CD4-positive, alpha-beta memory T cell (primary cell): Measurements from ENCODE around the gene SLC25A45. TPM values are rescaled to one million over a fixed set of nuclear protein-coding genes. Genes with fewer than 3 reads are reported as not detected.

Experiments used
- CTCF ChIA-PET: fragments of 350-600 bp; sonication (Branson Sonifier 250); formaldehyde crosslinking; loops from one replicate; lab custom pipeline; 2021; ENCODE audit warnings: inconsistent platforms; ENCODE audit not compliant: partially characterized antibody; lab: Charles Lee
- POLR2A ChIA-PET: fragments of 350-600 bp; sonication (Branson Sonifier 250); formaldehyde crosslinking; loops from one replicate; lab custom pipeline; 2021; ENCODE audit not compliant: partially characterized antibody; lab: Charles Lee
- DNase-seq, 5 donors: peaks; one replicate each; pipeline versions ENCODE4 v3.0.0 to v3.0.0-alpha.2; 2020 to 2022; ENCODE audit warnings: mixed read lengths in 1 of 5
- H3K27ac ChIP-seq: one replicate; pipeline ENCODE4 v1.7.0; 2013; ENCODE audit warnings: low read depth, low read length
- H3K27me3 ChIP-seq: 2 replicates; pipeline ENCODE4 v1.7.0; 2013; ENCODE audit warnings: mild to moderate bottlenecking, low read length, moderate library complexity; ENCODE audit not compliant: insufficient read depth
- H3K36me3 ChIP-seq: 2 replicates; pipeline ENCODE4 v1.7.0; 2013; ENCODE audit warnings: mild to moderate bottlenecking, low read length, moderate library complexity; ENCODE audit not compliant: insufficient read depth
- H3K4me1 ChIP-seq: 2 replicates; pipeline ENCODE4 v1.7.0; 2013; ENCODE audit warnings: mild to moderate bottlenecking, low read length, moderate library complexity; ENCODE audit not compliant: insufficient read depth
- H3K4me3 ChIP-seq, 2 donors: one replicate each; pipeline ENCODE4 v1.7.0; 2013; ENCODE audit warnings: low read length in 2 of 2, mild to moderate bottlenecking in 1 of 2
- H3K9me3 ChIP-seq, 2 donors: one replicate each; pipeline ENCODE4 v1.7.0; 2013; ENCODE audit warnings: low read length in 2 of 2, control low read depth in 1 of 2; ENCODE audit not compliant: control insufficient read depth in 1 of 2
- H3K27ac Mint-ChIP-seq, 7 donors: one replicate each; pipeline ENCODE4 v1.8.0; 2020 to 2021; ENCODE audit warnings: mixed read lengths in 7 of 7, mild to moderate bottlenecking in 6 of 7, inconsistent platforms in 3 of 7, moderate library complexity in 3 of 7
- H3K27me3 Mint-ChIP-seq, 2 donors: one replicate each; pipeline ENCODE4 v1.8.0; 2020 to 2021; ENCODE audit warnings: mixed read lengths in 2 of 2
- H3K36me3 Mint-ChIP-seq, 2 donors: one replicate each; pipeline ENCODE4 v1.8.0; 2020 to 2021; ENCODE audit warnings: mixed read lengths in 2 of 2, inconsistent platforms in 1 of 2, mild to moderate bottlenecking in 1 of 2
- H3K4me1 Mint-ChIP-seq, 4 donors: one replicate each; pipeline ENCODE4 v1.8.0; 2020 to 2021; ENCODE audit warnings: mixed read lengths in 4 of 4, mild to moderate bottlenecking in 1 of 4
- H3K4me3 Mint-ChIP-seq, 8 donors: one replicate each; pipeline ENCODE4 v1.8.0; 2020 to 2021; ENCODE audit warnings: mixed read lengths in 8 of 8, mild to moderate bottlenecking in 7 of 8, moderate library complexity in 6 of 8, inconsistent platforms in 3 of 8
- H3K9me3 Mint-ChIP-seq, 8 donors: one replicate each; pipeline ENCODE4 v1.8.0; 2020 to 2021; ENCODE audit warnings: mixed read lengths in 8 of 8, mild to moderate bottlenecking in 5 of 8, inconsistent platforms in 3 of 8, moderate library complexity in 1 of 8
- intact Hi-C: fragments of 100-400 bp; cut with micrococcal nuclease; formaldehyde crosslinking; loops from one replicate; pipeline ENCODE4 v1.15.1; 2023
- polyA plus RNA-seq, 2 donors: library from polyadenylated mRNA; unstranded; fragments of 300-500 nt; fragmentation: Illumina TruSeq; gene quantifications; one replicate each; pipeline ENCODE4 v1.2.3, GENCODE V29; 2021
- total RNA-seq, 2 experiments: library from RNA; stranded (reverse); gene quantifications; one replicate each; pipeline ENCODE4 v1.2.3, GENCODE V29; 2021

Gene SLC25A45
- total and polyA plus RNA-seq, 4 experiments from 2014 or later: 7.2 to 24.2 (median 16.0) TPM

GRCh38 chr11:65392899-65393298 is 10.5 kb upstream of the SLC25A45 start:
- Histone ChIP-seq H3K36me3 (peaks cover 31% of the 10 kb centered on the region), H3K4me3 (no peak overlapping the region), H3K27me3 (no peaks in the 10 kb centered on the region), H3K9me3 (no peaks in the 10 kb centered on the region), H3K27ac (no peak overlapping the region), H3K4me1 (peaks cover 37% of the 10 kb centered on the region)
- Mint-ChIP-seq H3K9me3 (no peaks in the 10 kb centered on the region), H3K27ac (peak overlapping the region in 4 of 7 donors; percentile 15 to 87 (median 52)), H3K36me3 (peaks cover 16 to 51% of the 10 kb centered on the region in 2 donors), H3K4me3 (no peak overlapping the region), H3K27me3 (no peaks in the 10 kb centered on the region), H3K4me1 (peaks cover 19 to 43% (median 24%) of the 10 kb centered on the region in 4 donors)
- intact Hi-C loops: no loop called here
- DNase-seq: no peak
- ChIA-PET POLR2A (interaction anchor here (2.4 to 25.9 kb wide), 3 partner anchors 27 to 132 kb away, joined by 5 to 654 read pairs (median 524); partner anchors contain the start of genes MALAT1, NEAT1 and SCYL1), CTCF (interaction anchor here (1.0 to 1.2 kb wide), 2 partner anchors 63 to 116 kb away, joined by 3 read pairs; no protein-coding TSS in a partner anchor)

GRCh38 chr11:65392186-65392829 is 9.9 kb upstream of the SLC25A45 start:
- Histone ChIP-seq H3K27ac (no peak overlapping the region), H3K9me3 (no peaks in the 10 kb centered on the region), H3K27me3 (no peaks in the 10 kb centered on the region), H3K36me3 (peaks cover 28% of the 10 kb centered on the region), H3K4me3 (no peak overlapping the region), H3K4me1 (peaks cover 43% of the 10 kb centered on the region)
- H3K4me3 Mint-ChIP-seq: no peak overlapping the region
- H3K27me3 Mint-ChIP-seq: no peaks in the 10 kb centered on the region
- intact Hi-C loops: no loop called here
- H3K4me1 Mint-ChIP-seq: peaks cover 17 to 49% (median 26%) of the 10 kb centered on the region in 4 donors
- POLR2A ChIA-PET: interaction anchor here (2.4 to 25.9 kb wide), 3 partner anchors 28 to 133 kb away, joined by 5 to 654 read pairs (median 524); partner anchors contain the start of genes MALAT1, NEAT1 and SCYL1
- H3K36me3 Mint-ChIP-seq: peaks cover 13 to 49% of the 10 kb centered on the region in 2 donors
- peak overlapping the region in 5 of 7 donors; percentile 15 to 87 (median 53) for H3K27ac Mint-ChIP-seq
- no peaks in the 10 kb centered on the region for H3K9me3 Mint-ChIP-seq
- DNase-seq: no peak
- CTCF ChIA-PET: interaction anchor here (0.6 kb wide), 1 partner anchor 125 kb away, joined by 3 read pairs; no protein-coding TSS in a partner anchor

- Histone ChIP-seq H3K36me3 (peaks cover 24% of the 10 kb centered on the region), H3K4me3 (no peak overlapping the region), H3K27me3 (no peaks in the 10 kb centered on the region), H3K4me1 (peaks cover 51% of the 10 kb centered on the region), H3K9me3 (no peaks in the 10 kb centered on the region), H3K27ac (no peak overlapping the region)
- intact Hi-C loops: no loop called here
- Mint-ChIP-seq H3K4me1 (peaks cover 17 to 56% (median 32%) of the 10 kb centered on the region in 4 donors), H3K4me3 (peak overlapping the region in 2 of 8 donors; percentile 15 to 52), H3K27me3 (no peaks in the 10 kb centered on the region), H3K36me3 (peaks cover 10 to 46% of the 10 kb centered on the region in 2 donors), H3K9me3 (no peaks in the 10 kb centered on the region), H3K27ac (peak overlapping the region in 2 of 7 donors; percentile 42 to 61)
- DNase-seq: no peak
- ChIA-PET POLR2A (interaction anchor here (1.1 to 25.9 kb wide), 6 partner anchors 9 to 113 kb away, joined by 3 to 654 read pairs (median 8); partner anchors contain the start of genes MALAT1, NEAT1 and SLC25A45), CTCF (interaction anchor here (1.0 kb wide), 1 partner anchor 25 kb away, joined by 4 read pairs; no protein-coding TSS in a partner anchor)
Measured at GRCh38 chr11:65390996-65391395, 8.6 kb upstream of the SLC25A45 start.

GRCh38 chr11:65390099-65390941 is 7.9 kb upstream of the SLC25A45 start:
- Histone ChIP-seq H3K9me3 (no peaks in the 10 kb centered on the region), H3K4me3 (no peak overlapping the region), H3K27me3 (no peaks in the 10 kb centered on the region), H3K27ac (peak overlapping the region; percentile 8), H3K4me1 (peaks cover 57% of the 10 kb centered on the region), H3K36me3 (peaks cover 20% of the 10 kb centered on the region)
- Mint-ChIP-seq H3K4me3 (peak overlapping the region in 4 of 8 donors; percentile 31 to 52 (median 50)), H3K9me3 (no peaks in the 10 kb centered on the region), H3K27ac (peak overlapping the region in 6 of 7 donors; percentile 12 to 81 (median 57)), H3K27me3 (no peaks in the 10 kb centered on the region), H3K4me1 (peaks cover 19 to 63% (median 37%) of the 10 kb centered on the region in 4 donors), H3K36me3 (peaks cover 10 to 42% of the 10 kb centered on the region in 2 donors)
- no peak for DNase-seq
- CTCF ChIA-PET: interaction anchor here (1.0 to 4.1 kb wide), 2 partner anchors 25 to 26 kb away, joined by 4 to 29 read pairs; no protein-coding TSS in a partner anchor
- POLR2A ChIA-PET: interaction anchor here (1.1 to 25.9 kb wide), 7 partner anchors 8 to 114 kb away, joined by 3 to 654 read pairs (median 5); partner anchors contain the start of genes MALAT1, NEAT1 and SLC25A45
- intact Hi-C loops: no loop called here

GRCh38 chr11:65389294-65389980 is 7.0 kb upstream of the SLC25A45 start:
- DNase-seq: no peak
- Histone ChIP-seq H3K27me3 (no peaks in the 10 kb centered on the region), H3K4me3 (no peak overlapping the region), H3K36me3 (peaks cover 15% of the 10 kb centered on the region), H3K27ac (peak overlapping the region; percentile 8), H3K4me1 (peaks cover 66% of the 10 kb centered on the region), H3K9me3 (no peaks in the 10 kb centered on the region)
- H3K4me3 Mint-ChIP-seq: peak overlapping the region in 6 of 8 donors; percentile 47 to 83 (median 58)
- intact Hi-C loops: no loop called here
- H3K9me3 Mint-ChIP-seq: peaks cover 0 to 1% (median 0%) of the 10 kb centered on the region in 8 donors
- no peaks in the 10 kb centered on the region for H3K27me3 Mint-ChIP-seq
- peaks cover 27 to 72% (median 44%) of the 10 kb centered on the region in 4 donors for H3K4me1 Mint-ChIP-seq
- H3K36me3 Mint-ChIP-seq: peaks cover 10 to 40% of the 10 kb centered on the region in 2 donors
- ChIA-PET POLR2A (interaction anchor here (0.9 to 25.9 kb wide), 5 partner anchors 11 to 187 kb away, joined by 3 to 654 read pairs (median 10); partner anchors contain the start of genes EHBP1L1, MALAT1 and NEAT1), CTCF (interaction anchor here (1.4 to 4.1 kb wide), 3 partner anchors 27 to 121 kb away, joined by 3 to 29 read pairs (median 23); no protein-coding TSS in a partner anchor)
- peak overlapping the region in 6 of 7 donors; percentile 37 to 96 (median 85) for H3K27ac Mint-ChIP-seq

- no peaks in the 10 kb centered on the region for H3K27me3 Mint-ChIP-seq
- H3K4me3 ChIP-seq: no peak overlapping the region
- peak overlapping the region; percentile 37 for H3K27ac ChIP-seq
- H3K4me1 ChIP-seq: peaks cover 73% of the 10 kb centered on the region
- peak overlapping the region; percentile 49 to 96 (median 89) for H3K27ac Mint-ChIP-seq
- POLR2A ChIA-PET: interaction anchor here (0.9 to 25.9 kb wide), 5 partner anchors 12 to 187 kb away, joined by 3 to 654 read pairs (median 10); partner anchors contain the start of genes EHBP1L1, MALAT1 and NEAT1
- H3K36me3 Mint-ChIP-seq: peaks cover 10 to 37% of the 10 kb centered on the region in 2 donors
- CTCF ChIA-PET: interaction anchor here (1.4 to 4.1 kb wide), 4 partner anchors 28 to 122 kb away, joined by 3 to 29 read pairs (median 15); no protein-coding TSS in a partner anchor
- H3K9me3 ChIP-seq: no peaks in the 10 kb centered on the region
- no peak for DNase-seq
- H3K9me3 Mint-ChIP-seq: peaks cover 0 to 1% (median 0%) of the 10 kb centered on the region in 8 donors
- H3K4me3 Mint-ChIP-seq: peak overlapping the region; percentile 47 to 92 (median 76)
- intact Hi-C loops: no loop called here
- no peaks in the 10 kb centered on the region for H3K27me3 ChIP-seq
- H3K36me3 ChIP-seq: peaks cover 13% of the 10 kb centered on the region
- H3K4me1 Mint-ChIP-seq: peaks cover 34 to 79% (median 51%) of the 10 kb centered on the region in 4 donors
Measured at GRCh38 chr11:65388731-65389130, 6.3 kb upstream of the SLC25A45 start.
